D721Med (cell line): Measurements from ENCODE around the gene DLG3.
A peak's percentile ranks its signal among the peaks of the same experiment; 100 is the strongest.

Experiments
- DNase-seq: peaks from one replicate; pipeline ENCODE4 v3.0.0; 2011; ENCODE audit warnings: low spot score; ENCODE audit not compliant: insufficient read length
- FAIRE-seq: peaks from 2 replicates; lab custom pipeline; 2011; peaks lifted over from hg19 to GRCh38; lab: Jason Lieb, UNC
- TF ChIP-seq, protein P1 (sequence below): IDR thresholded peaks from 2 replicates; pipeline ENCODE4 v1.5.1; 2012; ENCODE audit warnings: mild to moderate bottlenecking, control low read depth; ENCODE audit not compliant: insufficient read depth; ENCODE audit errors: missing control alignments

Gene DLG3

DNA sequence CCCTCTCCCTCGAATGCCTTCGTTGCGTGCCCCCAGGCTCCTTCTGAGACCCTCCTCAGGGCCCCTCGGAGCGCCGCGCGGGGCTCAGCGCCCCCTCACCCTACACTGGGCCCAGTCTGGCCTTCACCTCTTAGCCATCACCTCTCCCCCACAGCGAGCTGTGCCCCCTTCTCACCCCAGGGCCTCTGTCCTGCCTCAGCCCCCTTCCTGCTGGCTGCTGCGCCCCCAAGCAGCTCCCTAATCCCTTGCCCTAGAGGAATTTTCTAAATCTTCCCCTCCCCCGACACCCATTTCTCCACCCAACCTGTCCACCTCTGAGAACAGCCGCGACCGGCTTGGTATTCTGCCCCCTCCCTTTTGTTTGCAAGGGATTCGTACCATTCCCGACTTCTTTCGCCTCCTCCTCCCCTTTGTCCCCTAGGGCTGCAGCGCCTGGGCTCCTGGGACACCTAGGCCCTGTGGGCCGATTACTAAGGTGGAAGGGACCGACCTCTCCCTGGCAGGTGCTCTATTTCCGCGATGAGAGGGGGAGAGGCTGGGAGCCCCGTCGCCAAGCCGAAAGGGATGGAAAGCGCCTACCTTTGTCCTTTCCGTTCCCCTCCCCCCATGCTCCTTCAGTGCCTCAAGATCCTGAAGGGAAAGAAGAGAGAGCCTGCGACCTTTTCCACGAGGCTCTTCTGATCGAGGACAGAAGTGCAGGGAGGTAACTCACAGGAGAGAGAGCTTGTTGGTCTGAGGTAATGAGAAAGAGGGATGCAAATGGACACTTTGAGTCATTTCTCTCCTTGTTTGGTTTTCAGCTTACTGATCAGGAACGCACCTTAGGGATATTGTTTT, 10.9 kb downstream of the DLG3 start:
- FAIRE-seq = peak; percentile 63
- no peak for DNase-seq
- TF ChIP-seq, protein P1, sequence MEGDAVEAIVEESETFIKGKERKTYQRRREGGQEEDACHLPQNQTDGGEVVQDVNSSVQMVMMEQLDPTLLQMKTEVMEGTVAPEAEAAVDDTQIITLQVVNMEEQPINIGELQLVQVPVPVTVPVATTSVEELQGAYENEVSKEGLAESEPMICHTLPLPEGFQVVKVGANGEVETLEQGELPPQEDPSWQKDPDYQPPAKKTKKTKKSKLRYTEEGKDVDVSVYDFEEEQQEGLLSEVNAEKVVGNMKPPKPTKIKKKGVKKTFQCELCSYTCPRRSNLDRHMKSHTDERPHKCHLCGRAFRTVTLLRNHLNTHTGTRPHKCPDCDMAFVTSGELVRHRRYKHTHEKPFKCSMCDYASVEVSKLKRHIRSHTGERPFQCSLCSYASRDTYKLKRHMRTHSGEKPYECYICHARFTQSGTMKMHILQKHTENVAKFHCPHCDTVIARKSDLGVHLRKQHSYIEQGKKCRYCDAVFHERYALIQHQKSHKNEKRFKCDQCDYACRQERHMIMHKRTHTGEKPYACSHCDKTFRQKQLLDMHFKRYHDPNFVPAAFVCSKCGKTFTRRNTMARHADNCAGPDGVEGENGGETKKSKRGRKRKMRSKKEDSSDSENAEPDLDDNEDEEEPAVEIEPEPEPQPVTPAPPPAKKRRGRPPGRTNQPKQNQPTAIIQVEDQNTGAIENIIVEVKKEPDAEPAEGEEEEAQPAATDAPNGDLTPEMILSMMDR = no peak

DNA sequence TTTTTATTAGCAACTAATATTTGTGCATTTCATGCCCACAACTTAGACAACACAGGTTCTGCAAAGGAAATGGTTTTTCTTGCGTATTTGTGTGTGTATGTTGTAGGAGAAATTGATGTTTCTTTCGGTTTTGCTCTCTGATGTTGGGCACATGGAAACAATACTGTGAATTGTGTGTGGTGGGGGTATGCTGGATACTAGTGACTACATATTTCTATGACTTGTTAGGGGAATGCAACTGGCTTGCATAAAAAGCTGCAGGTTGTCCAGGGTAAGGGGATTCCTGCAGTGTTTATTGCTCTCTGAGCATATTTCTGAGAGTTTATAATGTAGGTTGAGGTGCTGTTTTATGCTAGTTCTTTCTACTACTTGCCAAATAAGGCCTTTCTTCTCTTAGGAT, 11.6 kb downstream of the DLG3 start:
- FAIRE-seq = no peak
- DNase-seq = no peak
- TF ChIP-seq, protein P1 = no peak

DNA sequence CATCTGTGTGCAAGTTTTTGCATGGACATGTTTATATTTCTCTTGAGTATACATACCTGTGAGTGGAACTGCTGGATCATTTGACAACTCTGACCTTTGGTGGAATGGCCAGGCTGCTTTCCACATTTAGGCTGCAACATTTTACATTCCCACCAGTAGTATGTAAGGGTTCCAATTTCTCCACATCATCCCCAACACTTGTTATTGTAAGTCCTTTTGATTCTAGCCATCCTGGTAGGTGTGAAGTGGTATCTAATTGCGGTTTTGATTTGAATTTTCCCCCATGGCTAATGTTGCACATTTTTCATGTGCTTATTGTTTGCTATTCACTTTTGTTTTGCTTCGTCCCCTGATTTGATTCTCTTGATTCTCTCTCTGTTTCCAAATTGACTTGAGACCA, 16.4 kb downstream of the DLG3 start:
- TF ChIP-seq, protein P1 = no peak
- no peak for DNase-seq
- no peak for FAIRE-seq

DNA sequence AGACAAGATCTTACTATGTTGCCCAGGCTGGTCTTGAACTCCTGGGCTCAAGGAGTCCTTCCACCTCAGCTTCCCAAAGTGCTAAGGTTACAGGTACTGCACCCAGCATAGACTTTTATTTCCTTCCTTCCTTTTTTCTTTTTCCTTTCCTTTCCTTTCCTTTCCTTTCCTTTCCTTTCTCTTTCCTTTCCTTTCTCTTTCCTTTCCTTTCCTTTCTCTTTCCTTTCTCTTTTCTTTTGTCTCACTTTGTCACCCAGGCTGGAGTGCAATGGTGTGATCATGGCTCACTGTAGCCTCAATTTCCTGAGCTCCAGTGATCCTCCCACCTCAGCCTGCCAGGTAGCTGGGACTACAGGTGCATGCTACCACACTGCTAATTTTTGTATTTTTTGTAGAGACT, 19.4 kb downstream of the DLG3 start:
- no peak for DNase-seq
- no peak for FAIRE-seq
- TF ChIP-seq, protein P1 = no peak

DNA sequence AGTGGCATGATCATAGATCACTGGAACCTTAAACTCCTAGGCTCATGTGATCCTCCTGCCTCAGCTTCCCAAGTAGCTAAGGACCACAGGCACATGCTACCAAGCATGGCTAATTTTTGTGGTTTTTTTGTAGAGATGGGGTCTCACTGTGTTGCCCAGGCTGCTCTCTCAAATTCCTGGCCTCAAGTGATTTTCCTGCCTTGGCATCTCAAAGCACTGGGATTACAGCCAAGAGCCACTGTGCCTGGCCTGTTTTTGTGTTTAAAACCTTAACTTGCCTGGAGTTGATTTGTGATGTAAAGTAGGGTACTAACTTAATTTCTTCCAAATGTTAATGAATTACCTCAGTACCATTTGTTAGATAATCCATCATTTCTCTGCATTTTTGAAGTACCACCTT, 22.3 kb downstream of the DLG3 start:
- TF ChIP-seq, protein P1 = no peak
- DNase-seq = no peak
- FAIRE-seq = no peak

DNA sequence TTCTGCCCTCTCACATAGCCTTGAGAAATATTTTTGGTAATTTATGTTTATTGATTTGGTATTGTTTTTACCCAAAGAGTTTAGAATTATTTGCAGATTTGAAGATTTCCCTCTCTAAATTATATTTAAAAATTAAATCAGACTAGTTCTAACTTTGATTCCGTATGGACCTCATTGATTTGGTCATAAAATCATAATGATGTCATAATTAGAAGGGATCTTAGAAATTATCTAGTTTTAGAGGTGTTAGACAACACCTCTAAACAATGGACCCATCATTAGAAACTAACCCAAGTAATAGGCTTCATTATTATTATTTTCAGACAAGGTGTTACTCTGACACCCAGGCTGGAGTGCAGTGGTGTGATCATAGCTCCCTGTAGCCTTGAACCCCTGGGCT, 24.1 kb downstream of the DLG3 start:
- FAIRE-seq (no peak), DNase-seq (no peak)
- TF ChIP-seq, protein P1 = no peak

DNA sequence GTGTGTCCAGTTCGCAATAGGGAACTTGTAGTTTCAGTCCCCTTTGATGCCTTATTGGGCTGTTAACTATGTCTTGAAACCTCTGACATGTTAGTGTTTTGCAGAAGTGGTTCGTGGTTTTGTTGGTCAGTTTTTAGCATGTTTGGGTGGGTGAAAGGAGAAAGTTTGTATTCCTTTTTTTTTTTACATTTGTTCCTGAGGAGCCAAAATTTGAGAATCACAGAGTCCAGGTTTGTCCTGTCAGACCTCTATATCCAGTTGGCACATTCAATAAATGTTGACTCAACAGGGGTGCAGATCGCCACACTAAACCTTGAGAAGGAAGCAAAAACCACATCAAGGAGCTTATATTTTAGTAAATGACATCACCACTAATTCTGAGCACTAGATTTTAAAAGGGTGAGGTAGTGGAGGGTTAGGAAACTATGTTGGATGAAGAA, 26.2 kb downstream of the DLG3 start:
- FAIRE-seq = no peak
- TF ChIP-seq, protein P1 = no peak
- DNase-seq = no peak
